Measurements from ENCODE around the gene AHRR. TPM values are rescaled to one million over a fixed set of nuclear protein-coding genes. Genes with fewer than 3 reads are reported as not detected.

Gene AHRR
- total RNA-seq, 1 experiment from 2014 or later, result 3.2 TPM

- DNase-seq (ENCODE audit: unreplicated experiment), result no peak
- no peaks in the 10 kb centered on the region for H3K4me1 Mint-ChIP-seq (ENCODE audit: insufficient read depth, unreplicated experiment)
- CTCF ChIA-PET, result no interaction called here
- intact Hi-C loops (cut with micrococcal nuclease), result no loop called here
- no peak for TF ChIP-seq CTCF (IDR thresholded peaks at IDR 0.05; ENCODE audit: unreplicated experiment)
- H3K27me3 Mint-ChIP-seq (ENCODE audit: insufficient read depth, unreplicated experiment), result no peaks in the 10 kb centered on the region
- no peaks in the 10 kb centered on the region for H3K9me3 Mint-ChIP-seq (ENCODE audit: unreplicated experiment)
- no peak overlapping the region for H3K4me3 Mint-ChIP-seq (ENCODE audit: unreplicated experiment)
- POLR2A ChIA-PET, result no interaction called here
- no peak overlapping the region for H3K27ac Mint-ChIP-seq (ENCODE audit: low read depth, unreplicated experiment)
- no peaks in the 10 kb centered on the region for H3K36me3 Mint-ChIP-seq (ENCODE audit: insufficient read depth, unreplicated experiment)
- no TSS peak for BruUV-seq (replicated peaks)
Measured at GRCh38 chr5:398475-399295, 77.2 kb downstream of the AHRR start.

- H3K27me3 Mint-ChIP-seq (ENCODE audit: insufficient read depth, unreplicated experiment), result no peaks in the 10 kb centered on the region
- ChIA-PET POLR2A (no interaction called here), CTCF (no interaction called here)
- no peak for TF ChIP-seq CTCF (IDR thresholded peaks at IDR 0.05; ENCODE audit: unreplicated experiment)
- H3K36me3 Mint-ChIP-seq (ENCODE audit: insufficient read depth, unreplicated experiment), result no peaks in the 10 kb centered on the region
- no peaks in the 10 kb centered on the region for H3K9me3 Mint-ChIP-seq (ENCODE audit: unreplicated experiment)
- no peaks in the 10 kb centered on the region for H3K4me1 Mint-ChIP-seq (ENCODE audit: insufficient read depth, unreplicated experiment)
- intact Hi-C loops (cut with micrococcal nuclease), result no loop called here
- DNase-seq (ENCODE audit: unreplicated experiment), result no peak
- no peak overlapping the region for H3K27ac Mint-ChIP-seq (ENCODE audit: low read depth, unreplicated experiment)
- no peak overlapping the region for H3K4me3 Mint-ChIP-seq (ENCODE audit: unreplicated experiment)
- no TSS peak for BruUV-seq (replicated peaks)
Measured at GRCh38 chr5:399296-400281, 78.1 kb downstream of the AHRR start.

GRCh38 chr5:400282-401145 lies 79.0 kb downstream of the AHRR start:
- CTCF ChIA-PET, result no interaction called here
- no peaks in the 10 kb centered on the region for H3K36me3 Mint-ChIP-seq (ENCODE audit: insufficient read depth, unreplicated experiment)
- no peaks in the 10 kb centered on the region for H3K9me3 Mint-ChIP-seq (ENCODE audit: unreplicated experiment)
- H3K27ac Mint-ChIP-seq (ENCODE audit: low read depth, unreplicated experiment), result no peak overlapping the region
- no peaks in the 10 kb centered on the region for H3K4me1 Mint-ChIP-seq (ENCODE audit: insufficient read depth, unreplicated experiment)
- intact Hi-C loops (cut with micrococcal nuclease), result no loop called here
- H3K27me3 Mint-ChIP-seq (ENCODE audit: insufficient read depth, unreplicated experiment), result no peaks in the 10 kb centered on the region
- no peak overlapping the region for H3K4me3 Mint-ChIP-seq (ENCODE audit: unreplicated experiment)
- TF ChIP-seq CTCF (IDR thresholded peaks at IDR 0.05; ENCODE audit: unreplicated experiment), result no peak
- no TSS peak for BruUV-seq (replicated peaks)
- no peak for DNase-seq (ENCODE audit: unreplicated experiment)
- POLR2A ChIA-PET, result no interaction called here
